ENCODE data around the gene SLC2A13. TPM values are rescaled to one million over a fixed set of nuclear protein-coding genes. Genes with fewer than 3 reads are reported as not detected.

The SLC2A13 gene
- total RNA-seq, 1 experiment from 2014 or later: 1.6 TPM

- ChIA-PET CTCF (no interaction called here), POLR2A (ENCODE audit: unreplicated experiment) (no interaction called here)
- Histone ChIP-seq H3K36me3 (ENCODE audit: low read depth) (no peaks in the 10 kb centered on the region), H3K4me1 (replicated peaks; ENCODE audit: insufficient read depth) (no peaks in the 10 kb centered on the region), H3K9me2 (ENCODE audit: insufficient read depth) (no peaks in the 10 kb centered on the region), H4K20me1 (ENCODE audit: insufficient read depth) (no peaks in the 10 kb centered on the region), H3F3A (ENCODE audit: insufficient read depth, low read depth) (no peaks in the 10 kb centered on the region), H2AFZ (no peak overlapping the region), H3K4me2 (no peak overlapping the region), H3K27me3 (ENCODE audit: insufficient read depth, low read depth) (no peaks in the 10 kb centered on the region), H3K79me2 (ENCODE audit: low read depth) (no peaks in the 10 kb centered on the region), H3K9me3 (ENCODE audit: insufficient read depth, low read depth) (no peaks in the 10 kb centered on the region), H3K4me3 (no peak overlapping the region), H3K27ac (no peak overlapping the region)
- no peak for TF ChIP-seq EZH2 (IDR thresholded peaks at IDR 0.05; ENCODE audit: low read depth)
- TF ChIP-seq CTCF (conservative IDR thresholded peaks at IDR 0.05): no peak
- intact Hi-C loops (cut with micrococcal nuclease; ENCODE audit: unreplicated experiment): no loop called here
- no TSS peak for BruUV-seq (replicated peaks)
- no peak for DNase-seq
Observed at GRCh38 chr12:39866135-39866534, 239.7 kb downstream of the SLC2A13 start.

- H3K27me3 ChIP-seq (ENCODE audit: insufficient read depth, low read depth): no peaks in the 10 kb centered on the region
- H4K20me1 ChIP-seq (ENCODE audit: insufficient read depth): no peaks in the 10 kb centered on the region
- H3K4me2 ChIP-seq: no peak overlapping the region
- POLR2A ChIA-PET (ENCODE audit: unreplicated experiment): no interaction called here
- H3K4me1 ChIP-seq (replicated peaks; ENCODE audit: insufficient read depth): no peaks in the 10 kb centered on the region
- no peak overlapping the region for H3K4me3 ChIP-seq
- no TSS peak for BruUV-seq (replicated peaks)
- no peak overlapping the region for H2AFZ ChIP-seq
- no peaks in the 10 kb centered on the region for H3F3A ChIP-seq (ENCODE audit: insufficient read depth, low read depth)
- H3K27ac ChIP-seq: no peak overlapping the region
- DNase-seq: no peak
- H3K9me2 ChIP-seq (ENCODE audit: insufficient read depth): no peaks in the 10 kb centered on the region
- no peaks in the 10 kb centered on the region for H3K36me3 ChIP-seq (ENCODE audit: low read depth)
- TF ChIP-seq EZH2 (IDR thresholded peaks at IDR 0.05; ENCODE audit: low read depth): no peak
- no peak for TF ChIP-seq CTCF (conservative IDR thresholded peaks at IDR 0.05)
- intact Hi-C loops (cut with micrococcal nuclease; ENCODE audit: unreplicated experiment): no loop called here
- CTCF ChIA-PET: no interaction called here
- no peaks in the 10 kb centered on the region for H3K9me3 ChIP-seq (ENCODE audit: insufficient read depth, low read depth)
- no peaks in the 10 kb centered on the region for H3K79me2 ChIP-seq (ENCODE audit: low read depth)
Observed at GRCh38 chr12:39860695-39861094, 245.2 kb downstream of the SLC2A13 start.

- no peaks in the 10 kb centered on the region for H3K9me2 ChIP-seq (ENCODE audit: insufficient read depth)
- no peak overlapping the region for H3K27ac ChIP-seq
- H2AFZ ChIP-seq: no peak overlapping the region
- no peaks in the 10 kb centered on the region for H4K20me1 ChIP-seq (ENCODE audit: insufficient read depth)
- no peaks in the 10 kb centered on the region for H3K36me3 ChIP-seq (ENCODE audit: low read depth)
- intact Hi-C loops (cut with micrococcal nuclease; ENCODE audit: unreplicated experiment): no loop called here
- H3F3A ChIP-seq (ENCODE audit: insufficient read depth, low read depth): no peaks in the 10 kb centered on the region
- H3K4me2 ChIP-seq: no peak overlapping the region
- no peaks in the 10 kb centered on the region for H3K27me3 ChIP-seq (ENCODE audit: insufficient read depth, low read depth)
- BruUV-seq (replicated peaks): no TSS peak
- H3K4me3 ChIP-seq: no peak overlapping the region
- TF ChIP-seq EZH2 (IDR thresholded peaks at IDR 0.05; ENCODE audit: low read depth) (no peak), CTCF (conservative IDR thresholded peaks at IDR 0.05) (no peak)
- CTCF ChIA-PET: no interaction called here
- no peaks in the 10 kb centered on the region for H3K79me2 ChIP-seq (ENCODE audit: low read depth)
- no peaks in the 10 kb centered on the region for H3K9me3 ChIP-seq (ENCODE audit: insufficient read depth, low read depth)
- POLR2A ChIA-PET (ENCODE audit: unreplicated experiment): no interaction called here
- H3K4me1 ChIP-seq (replicated peaks; ENCODE audit: insufficient read depth): no peaks in the 10 kb centered on the region
- DNase-seq: no peak
Observed at GRCh38 chr12:39853003-39853402, 252.9 kb downstream of the SLC2A13 start.
